GM23338 (cell line): ENCODE data around the gene CCDC191. TPM values are rescaled to one million over a fixed set of nuclear protein-coding genes. Genes with fewer than 3 reads are reported as not detected.

ENCODE experiments used
- ATAC-seq: fragments of 200-7000 bp; cut with Tn5 transposase; 3 replicates; pipeline ENCODE4 v1.9.1; 2020
- DNase-seq: peaks from one replicate; pipeline ENCODE4 v3.0.0-alpha.2; 2015; ENCODE audit warnings: low spot score
- H2AFZ ChIP-seq: fragments of 200-600 bp; sonication (generic); 2 replicates; pipeline ENCODE4 v1.8.0; 2016; ENCODE audit warnings: antibody characterized with exemption, mild to moderate bottlenecking, moderate library complexity
- H3F3A ChIP-seq: fragments of 200-600 bp; sonication (generic); replicated peaks from 2 replicates; pipeline ENCODE4 v1.8.0; 2017; ENCODE audit warnings: antibody characterized with exemption, mixed run types, low read depth
- H3K27ac ChIP-seq: fragments of 200-600 bp; sonication (generic); 2 replicates; pipeline ENCODE4 v1.6.1; 2016; ENCODE audit warnings: low read depth
- H3K27me3 ChIP-seq: fragments of 200-600 bp; sonication (generic); 2 replicates; pipeline ENCODE4 v1.8.0; 2016; ENCODE audit warnings: mild to moderate bottlenecking, mixed run types, moderate library complexity; ENCODE audit not compliant: insufficient read depth
- H3K36me3 ChIP-seq: fragments of 200-600 bp; sonication (generic); 2 replicates; pipeline ENCODE4 v1.8.0; 2016; ENCODE audit warnings: mild to moderate bottlenecking; ENCODE audit not compliant: insufficient read depth
- H3K4me1 ChIP-seq: fragments of 200-600 bp; sonication (generic); 2 replicates; pipeline ENCODE4 v1.8.0; 2016; ENCODE audit warnings: mild to moderate bottlenecking, moderate library complexity; ENCODE audit not compliant: insufficient read depth
- H3K4me2 ChIP-seq: fragments of 200-600 bp; sonication (generic); 2 replicates; pipeline ENCODE4 v1.7.1; 2017; ENCODE audit warnings: mixed run types
- H3K4me3 ChIP-seq: fragments of 200-600 bp; sonication (generic); 2 replicates; pipeline ENCODE4 v1.6.1; 2016; ENCODE audit warnings: mixed run types
- H3K79me2 ChIP-seq: fragments of 200-600 bp; sonication (generic); replicated peaks from 2 replicates; pipeline ENCODE4 v1.8.0; 2017; ENCODE audit warnings: mild to moderate bottlenecking; ENCODE audit not compliant: insufficient read depth
- H3K9me2 ChIP-seq: fragments of 200-600 bp; sonication (generic); 2 replicates; pipeline ENCODE4 v1.8.0; 2017; ENCODE audit not compliant: insufficient read depth
- H4K20me1 ChIP-seq: fragments of 200-600 bp; sonication (generic); replicated peaks from 2 replicates; pipeline ENCODE4 v1.8.0; 2017; ENCODE audit warnings: mild to moderate bottlenecking; ENCODE audit not compliant: insufficient read depth
- H3K27ac Mint-ChIP-seq: 2 replicates; pipeline ENCODE4 v1.8.0; 2020; ENCODE audit warnings: inconsistent platforms, mild to moderate bottlenecking, moderate library complexity, mixed read lengths
- H3K27me3 Mint-ChIP-seq: 3 replicates; pipeline ENCODE4 v1.8.0; 2022; ENCODE audit warnings: low read depth, mild to moderate bottlenecking, moderate library complexity, mixed read lengths, inconsistent platforms; ENCODE audit not compliant: insufficient read depth, poor library complexity
- H3K36me3 Mint-ChIP-seq: 3 replicates; pipeline ENCODE4 v1.8.0; 2021; ENCODE audit warnings: low read depth, mild to moderate bottlenecking, inconsistent platforms, moderate library complexity, mixed read lengths
- H3K4me1 Mint-ChIP-seq: 3 replicates; pipeline ENCODE4 v1.8.0; 2020; ENCODE audit warnings: mild to moderate bottlenecking, inconsistent platforms, mixed read lengths
- H3K4me3 Mint-ChIP-seq: 3 replicates; pipeline ENCODE4 v1.8.0; 2021; ENCODE audit warnings: moderate library complexity, mild to moderate bottlenecking, inconsistent platforms, mixed read lengths
- H3K9me3 Mint-ChIP-seq: 3 replicates; pipeline ENCODE4 v1.8.0; 2020; ENCODE audit warnings: moderate library complexity, mild to moderate bottlenecking, inconsistent platforms, mixed read lengths
- CREB1 ChIP-seq: fragments of 250-450 bp; sonication (Bioruptor Pico); IDR thresholded peaks from 2 replicates; pipeline ENCODE4 v1.5.0; 2020; ENCODE audit warnings: low read depth, mild to moderate bottlenecking, moderate library complexity
- EZH2 ChIP-seq: fragments of 200-600 bp; sonication (generic); IDR thresholded peaks from one replicate; pipeline ENCODE4 v1.8.0; 2017; ENCODE audit warnings: antibody characterized with exemption, mild to moderate bottlenecking, low read depth; ENCODE audit not compliant: unreplicated experiment
- EZH2phosphoT487 ChIP-seq: fragments of 200-600 bp; sonication (generic); IDR thresholded peaks from one replicate; pipeline ENCODE4 v1.8.1; 2018; ENCODE audit warnings: antibody characterized with exemption; ENCODE audit not compliant: unreplicated experiment
- JUNB ChIP-seq: IDR thresholded peaks from one replicate; pipeline ENCODE4 v1.6.1; 2016; ENCODE audit warnings: antibody characterized with exemption; ENCODE audit not compliant: unreplicated experiment
- NANOG ChIP-seq: IDR thresholded peaks from 2 replicates; pipeline ENCODE4 v1.6.1; 2016; ENCODE audit warnings: antibody characterized with exemption, borderline replicate concordance
- POLR2AphosphoS5 ChIP-seq: IDR thresholded peaks from 2 replicates; pipeline ENCODE4 v1.6.1; 2016; ENCODE audit warnings: antibody characterized with exemption, low read depth
- STAT1 ChIP-seq: IDR thresholded peaks from one replicate; pipeline ENCODE4 v1.6.1; 2016; ENCODE audit warnings: antibody characterized with exemption; ENCODE audit not compliant: unreplicated experiment
- ZNF114 ChIP-seq: fragments of 250-450 bp; sonication (Bioruptor Pico); IDR thresholded peaks from 2 replicates; pipeline ENCODE4 v1.5.0; 2020; ENCODE audit warnings: mild to moderate bottlenecking, moderate library complexity
- ZNF331 ChIP-seq: fragments of 250-450 bp; sonication (Bioruptor Pico); IDR thresholded peaks from 2 replicates; pipeline ENCODE4 v1.5.0; 2020; ENCODE audit warnings: low read depth, mild to moderate bottlenecking, moderate library complexity
- polyA plus RNA-seq: library from polyadenylated mRNA; unstranded; fragments of >200 nt; fragmentation: Nextera tagmentation; extraction: Ambion mirVana; gene quantifications from 2 replicates; pipeline ENCODE4 v1.2.1, GENCODE V29; 2016
- total RNA-seq: library from RNA; depleted of rRNA; stranded (reverse); fragments of >200 nt; shearing (Covaris generic); gene quantifications from 2 replicates; pipeline ENCODE4 v1.2.3, GENCODE V29; 2014
- TF ChIP-seq, protein P1 (sequence below): IDR thresholded peaks from one replicate; pipeline ENCODE4 v1.6.1; 2018; ENCODE audit warnings: antibody characterized with exemption; ENCODE audit not compliant: unreplicated experiment
- TF ChIP-seq, protein P2 (sequence below), 2 experiments: fragments of 200-600 bp in 1 of 2; sonication (generic) in 1 of 2; conservative IDR thresholded peaks; 2 replicates each; pipeline versions ENCODE4 v1.5.1 to v1.6.1; 2016 to 2017; ENCODE audit warnings: antibody characterized with exemption in 2 of 2, low read depth in 2 of 2, mild to moderate bottlenecking in 2 of 2, moderate library complexity in 1 of 2
- TF ChIP-seq, protein P3 (sequence below): IDR thresholded peaks from 2 replicates; pipeline ENCODE4 v1.6.1; 2016; ENCODE audit warnings: antibody characterized with exemption
- TF ChIP-seq, protein P4 (sequence below): fragments of 250-450 bp; sonication (Bioruptor Pico); IDR thresholded peaks from 2 replicates; pipeline ENCODE4 v1.5.0; 2020; ENCODE audit warnings: mild to moderate bottlenecking, moderate library complexity

Gene CCDC191
- total and polyA plus RNA-seq, 2 experiments from 2014 or later: 2.0 to 2.9 TPM

DNA sequence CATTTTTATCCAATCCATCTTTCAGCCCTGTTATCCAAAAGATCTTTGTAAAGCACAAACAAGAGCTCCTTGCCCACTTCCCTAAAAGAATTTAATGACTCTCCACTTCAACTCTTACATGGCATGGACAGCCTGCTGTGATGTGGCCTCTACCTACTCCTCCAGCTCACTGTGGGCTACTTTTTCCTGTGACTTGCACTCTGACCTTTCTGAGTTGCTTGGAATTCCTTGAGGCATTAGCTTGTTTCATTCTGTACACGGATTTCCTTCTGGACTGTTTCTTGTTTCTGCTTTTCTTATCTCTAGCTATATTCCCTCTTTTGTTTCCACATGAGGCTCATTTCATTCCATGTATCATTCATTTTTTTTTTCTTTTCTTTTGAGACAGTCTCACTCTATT lies 15.5 kb upstream of the CCDC191 start:
- Histone ChIP-seq H3K4me1 (no peaks in the 10 kb centered on the region), H3K4me3 (no peak overlapping the region), H2AFZ (no peak overlapping the region), H3K9me2 (no peaks in the 10 kb centered on the region), H3K4me2 (no peak overlapping the region), H4K20me1 (peaks cover 42% of the 10 kb centered on the region), H3F3A (no peaks in the 10 kb centered on the region), H3K36me3 (peaks cover 62% of the 10 kb centered on the region), H3K27ac (no peak overlapping the region), H3K27me3 (no peaks in the 10 kb centered on the region), H3K79me2 (peaks cover 44% of the 10 kb centered on the region)
- Mint-ChIP-seq H3K4me3 (no peak overlapping the region), H3K9me3 (no peaks in the 10 kb centered on the region), H3K4me1 (no peaks in the 10 kb centered on the region), H3K36me3 (peaks cover 80% of the 10 kb centered on the region), H3K27me3 (no peaks in the 10 kb centered on the region), H3K27ac (no peak overlapping the region)
- TF ChIP-seq POLR2AphosphoS5 (no peak), JUNB (no peak), NANOG (no peak), ZNF331 (CRISPR knock-in tag) (no peak), CREB1 (CRISPR knock-in tag) (no peak), EZH2phosphoT487 (no peak), ZNF114 (CRISPR knock-in tag) (no peak), STAT1 (no peak), EZH2 (no peak)
- TF ChIP-seq, protein P1, sequence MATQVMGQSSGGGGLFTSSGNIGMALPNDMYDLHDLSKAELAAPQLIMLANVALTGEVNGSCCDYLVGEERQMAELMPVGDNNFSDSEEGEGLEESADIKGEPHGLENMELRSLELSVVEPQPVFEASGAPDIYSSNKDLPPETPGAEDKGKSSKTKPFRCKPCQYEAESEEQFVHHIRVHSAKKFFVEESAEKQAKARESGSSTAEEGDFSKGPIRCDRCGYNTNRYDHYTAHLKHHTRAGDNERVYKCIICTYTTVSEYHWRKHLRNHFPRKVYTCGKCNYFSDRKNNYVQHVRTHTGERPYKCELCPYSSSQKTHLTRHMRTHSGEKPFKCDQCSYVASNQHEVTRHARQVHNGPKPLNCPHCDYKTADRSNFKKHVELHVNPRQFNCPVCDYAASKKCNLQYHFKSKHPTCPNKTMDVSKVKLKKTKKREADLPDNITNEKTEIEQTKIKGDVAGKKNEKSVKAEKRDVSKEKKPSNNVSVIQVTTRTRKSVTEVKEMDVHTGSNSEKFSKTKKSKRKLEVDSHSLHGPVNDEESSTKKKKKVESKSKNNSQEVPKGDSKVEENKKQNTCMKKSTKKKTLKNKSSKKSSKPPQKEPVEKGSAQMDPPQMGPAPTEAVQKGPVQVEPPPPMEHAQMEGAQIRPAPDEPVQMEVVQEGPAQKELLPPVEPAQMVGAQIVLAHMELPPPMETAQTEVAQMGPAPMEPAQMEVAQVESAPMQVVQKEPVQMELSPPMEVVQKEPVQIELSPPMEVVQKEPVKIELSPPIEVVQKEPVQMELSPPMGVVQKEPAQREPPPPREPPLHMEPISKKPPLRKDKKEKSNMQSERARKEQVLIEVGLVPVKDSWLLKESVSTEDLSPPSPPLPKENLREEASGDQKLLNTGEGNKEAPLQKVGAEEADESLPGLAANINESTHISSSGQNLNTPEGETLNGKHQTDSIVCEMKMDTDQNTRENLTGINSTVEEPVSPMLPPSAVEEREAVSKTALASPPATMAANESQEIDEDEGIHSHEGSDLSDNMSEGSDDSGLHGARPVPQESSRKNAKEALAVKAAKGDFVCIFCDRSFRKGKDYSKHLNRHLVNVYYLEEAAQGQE: no peak
- TF ChIP-seq, protein P2, sequence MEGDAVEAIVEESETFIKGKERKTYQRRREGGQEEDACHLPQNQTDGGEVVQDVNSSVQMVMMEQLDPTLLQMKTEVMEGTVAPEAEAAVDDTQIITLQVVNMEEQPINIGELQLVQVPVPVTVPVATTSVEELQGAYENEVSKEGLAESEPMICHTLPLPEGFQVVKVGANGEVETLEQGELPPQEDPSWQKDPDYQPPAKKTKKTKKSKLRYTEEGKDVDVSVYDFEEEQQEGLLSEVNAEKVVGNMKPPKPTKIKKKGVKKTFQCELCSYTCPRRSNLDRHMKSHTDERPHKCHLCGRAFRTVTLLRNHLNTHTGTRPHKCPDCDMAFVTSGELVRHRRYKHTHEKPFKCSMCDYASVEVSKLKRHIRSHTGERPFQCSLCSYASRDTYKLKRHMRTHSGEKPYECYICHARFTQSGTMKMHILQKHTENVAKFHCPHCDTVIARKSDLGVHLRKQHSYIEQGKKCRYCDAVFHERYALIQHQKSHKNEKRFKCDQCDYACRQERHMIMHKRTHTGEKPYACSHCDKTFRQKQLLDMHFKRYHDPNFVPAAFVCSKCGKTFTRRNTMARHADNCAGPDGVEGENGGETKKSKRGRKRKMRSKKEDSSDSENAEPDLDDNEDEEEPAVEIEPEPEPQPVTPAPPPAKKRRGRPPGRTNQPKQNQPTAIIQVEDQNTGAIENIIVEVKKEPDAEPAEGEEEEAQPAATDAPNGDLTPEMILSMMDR (conservative IDR thresholded peaks at IDR 0.05; ENCODE audit: low read depth in 2 of 2): no peak
- TF ChIP-seq, protein P3, sequence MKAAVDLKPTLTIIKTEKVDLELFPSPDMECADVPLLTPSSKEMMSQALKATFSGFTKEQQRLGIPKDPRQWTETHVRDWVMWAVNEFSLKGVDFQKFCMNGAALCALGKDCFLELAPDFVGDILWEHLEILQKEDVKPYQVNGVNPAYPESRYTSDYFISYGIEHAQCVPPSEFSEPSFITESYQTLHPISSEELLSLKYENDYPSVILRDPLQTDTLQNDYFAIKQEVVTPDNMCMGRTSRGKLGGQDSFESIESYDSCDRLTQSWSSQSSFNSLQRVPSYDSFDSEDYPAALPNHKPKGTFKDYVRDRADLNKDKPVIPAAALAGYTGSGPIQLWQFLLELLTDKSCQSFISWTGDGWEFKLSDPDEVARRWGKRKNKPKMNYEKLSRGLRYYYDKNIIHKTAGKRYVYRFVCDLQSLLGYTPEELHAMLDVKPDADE: no peak
- TF ChIP-seq, protein P4, sequence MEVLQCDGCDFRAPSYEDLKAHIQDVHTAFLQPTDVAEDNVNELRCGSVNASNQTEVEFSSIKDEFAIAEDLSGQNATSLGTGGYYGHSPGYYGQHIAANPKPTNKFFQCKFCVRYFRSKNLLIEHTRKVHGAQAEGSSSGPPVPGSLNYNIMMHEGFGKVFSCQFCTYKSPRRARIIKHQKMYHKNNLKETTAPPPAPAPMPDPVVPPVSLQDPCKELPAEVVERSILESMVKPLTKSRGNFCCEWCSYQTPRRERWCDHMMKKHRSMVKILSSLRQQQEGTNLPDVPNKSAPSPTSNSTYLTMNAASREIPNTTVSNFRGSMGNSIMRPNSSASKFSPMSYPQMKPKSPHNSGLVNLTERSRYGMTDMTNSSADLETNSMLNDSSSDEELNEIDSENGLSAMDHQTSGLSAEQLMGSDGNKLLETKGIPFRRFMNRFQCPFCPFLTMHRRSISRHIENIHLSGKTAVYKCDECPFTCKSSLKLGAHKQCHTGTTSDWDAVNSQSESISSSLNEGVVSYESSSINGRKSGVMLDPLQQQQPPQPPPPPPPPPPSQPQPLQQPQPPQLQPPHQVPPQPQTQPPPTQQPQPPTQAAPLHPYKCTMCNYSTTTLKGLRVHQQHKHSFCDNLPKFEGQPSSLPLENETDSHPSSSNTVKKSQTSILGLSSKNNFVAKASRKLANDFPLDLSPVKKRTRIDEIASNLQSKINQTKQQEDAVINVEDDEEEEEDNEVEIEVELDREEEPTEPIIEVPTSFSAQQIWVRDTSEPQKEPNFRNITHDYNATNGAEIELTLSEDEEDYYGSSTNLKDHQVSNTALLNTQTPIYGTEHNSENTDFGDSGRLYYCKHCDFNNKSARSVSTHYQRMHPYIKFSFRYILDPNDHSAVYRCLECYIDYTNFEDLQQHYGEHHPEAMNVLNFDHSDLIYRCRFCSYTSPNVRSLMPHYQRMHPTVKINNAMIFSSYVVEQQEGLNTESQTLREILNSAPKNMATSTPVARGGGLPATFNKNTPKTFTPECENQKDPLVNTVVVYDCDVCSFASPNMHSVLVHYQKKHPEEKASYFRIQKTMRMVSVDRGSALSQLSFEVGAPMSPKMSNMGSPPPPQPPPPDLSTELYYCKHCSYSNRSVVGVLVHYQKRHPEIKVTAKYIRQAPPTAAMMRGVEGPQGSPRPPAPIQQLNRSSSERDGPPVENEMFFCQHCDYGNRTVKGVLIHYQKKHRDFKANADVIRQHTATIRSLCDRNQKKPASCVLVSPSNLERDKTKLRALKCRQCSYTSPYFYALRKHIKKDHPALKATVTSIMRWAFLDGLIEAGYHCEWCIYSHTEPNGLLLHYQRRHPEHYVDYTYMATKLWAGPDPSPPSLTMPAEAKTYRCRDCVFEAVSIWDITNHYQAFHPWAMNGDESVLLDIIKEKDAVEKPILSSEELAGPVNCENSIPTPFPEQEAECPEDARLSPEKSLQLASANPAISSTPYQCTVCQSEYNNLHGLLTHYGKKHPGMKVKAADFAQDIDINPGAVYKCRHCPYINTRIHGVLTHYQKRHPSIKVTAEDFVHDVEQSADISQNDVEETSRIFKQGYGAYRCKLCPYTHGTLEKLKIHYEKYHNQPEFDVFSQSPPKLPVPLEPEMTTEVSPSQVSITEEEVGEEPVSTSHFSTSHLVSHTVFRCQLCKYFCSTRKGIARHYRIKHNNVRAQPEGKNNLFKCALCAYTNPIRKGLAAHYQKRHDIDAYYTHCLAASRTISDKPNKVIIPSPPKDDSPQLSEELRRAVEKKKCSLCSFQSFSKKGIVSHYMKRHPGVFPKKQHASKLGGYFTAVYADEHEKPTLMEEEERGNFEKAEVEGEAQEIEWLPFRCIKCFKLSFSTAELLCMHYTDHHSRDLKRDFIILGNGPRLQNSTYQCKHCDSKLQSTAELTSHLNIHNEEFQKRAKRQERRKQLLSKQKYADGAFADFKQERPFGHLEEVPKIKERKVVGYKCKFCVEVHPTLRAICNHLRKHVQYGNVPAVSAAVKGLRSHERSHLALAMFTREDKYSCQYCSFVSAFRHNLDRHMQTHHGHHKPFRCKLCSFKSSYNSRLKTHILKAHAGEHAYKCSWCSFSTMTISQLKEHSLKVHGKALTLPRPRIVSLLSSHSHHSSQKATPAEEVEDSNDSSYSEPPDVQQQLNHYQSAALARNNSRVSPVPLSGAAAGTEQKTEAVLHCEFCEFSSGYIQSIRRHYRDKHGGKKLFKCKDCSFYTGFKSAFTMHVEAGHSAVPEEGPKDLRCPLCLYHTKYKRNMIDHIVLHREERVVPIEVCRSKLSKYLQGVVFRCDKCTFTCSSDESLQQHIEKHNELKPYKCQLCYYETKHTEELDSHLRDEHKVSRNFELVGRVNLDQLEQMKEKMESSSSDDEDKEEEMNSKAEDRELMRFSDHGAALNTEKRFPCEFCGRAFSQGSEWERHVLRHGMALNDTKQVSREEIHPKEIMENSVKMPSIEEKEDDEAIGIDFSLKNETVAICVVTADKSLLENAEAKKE (CRISPR knock-in tag): no peak
- DNase-seq: no peak
- ATAC-seq: no peak
